Activated CD8-positive, alpha-beta memory T cell treated with anti-CD3 and anti-CD28 coated beads, Interleukin-2, amount 50 U/mL, for 1 hour (primary cell): ENCODE measurements around the gene NOS1.

ENCODE experiments used
- DNase-seq: peaks from one replicate; pipeline ENCODE4 v3.0.0-alpha.2; 2020; ENCODE audit errors: extremely low read depth

The NOS1 gene

GRCh38 chr12:117363953-117364486 is 2.6 kb upstream of the NOS1 start:
- DNase-seq, result no peak

- DNase-seq, result no peak
Observed at GRCh38 chr12:117363056-117363662, 1.7 kb upstream of the NOS1 start.

GRCh38 chr12:117362391-117362790 is 965 bp upstream of the NOS1 start:
- DNase-seq, result no peak

GRCh38 chr12:117361905-117362304 is 479 bp upstream of the NOS1 start:
- DNase-seq, result no peak

- DNase-seq, result no peak
Observed at GRCh38 chr12:117360551-117361346, 677 bp downstream of the NOS1 start.

GRCh38 chr12:117360222-117360550 is 1.2 kb downstream of the NOS1 start:
- no peak for DNase-seq

GRCh38 chr12:117359029-117359845 is 2.2 kb downstream of the NOS1 start:
- no peak for DNase-seq

GRCh38 chr12:117356048-117356447 is 5.4 kb downstream of the NOS1 start:
- no peak for DNase-seq

GRCh38 chr12:117352883-117353282 is 8.5 kb downstream of the NOS1 start:
- DNase-seq, result no peak

GRCh38 chr12:117352206-117352605 is 9.2 kb downstream of the NOS1 start:
- no peak for DNase-seq

GRCh38 chr12:117350140-117350539 is 11.3 kb downstream of the NOS1 start:
- DNase-seq, result no peak

- no peak for DNase-seq
Observed at GRCh38 chr12:117347588-117347987, 13.8 kb downstream of the NOS1 start.

GRCh38 chr12:117344716-117345115 is 16.7 kb downstream of the NOS1 start:
- DNase-seq, result no peak

GRCh38 chr12:117343849-117344248 is 17.6 kb downstream of the NOS1 start:
- DNase-seq, result no peak

GRCh38 chr12:117343296-117343695 is 18.1 kb downstream of the NOS1 start:
- DNase-seq, result no peak

GRCh38 chr12:117342682-117343081 is 18.7 kb downstream of the NOS1 start:
- no peak for DNase-seq

- no peak for DNase-seq
Observed at GRCh38 chr12:117342247-117342646, 19.2 kb downstream of the NOS1 start.

- no peak for DNase-seq
Observed at GRCh38 chr12:117339104-117339503, 22.3 kb downstream of the NOS1 start.

GRCh38 chr12:117334855-117335587 is 26.4 kb downstream of the NOS1 start:
- DNase-seq, result no peak

GRCh38 chr12:117334051-117334450 is 27.4 kb downstream of the NOS1 start:
- no peak for DNase-seq

- no peak for DNase-seq
Observed at GRCh38 chr12:117333331-117333881, 28.0 kb downstream of the NOS1 start.

GRCh38 chr12:117331691-117332090 is 29.7 kb downstream of the NOS1 start:
- no peak for DNase-seq
